Stimulated activated effector memory CD8-positive, alpha-beta T cell treated with anti-CD3 and anti-CD28 coated beads, Interleukin-12 subunit alpha, Interleukin-12 subunit beta, amount 100 ng/mL, for 72 hours (primary cell): ENCODE measurements around the gene SNX2.
A peak's percentile ranks its signal among the peaks of the same experiment; 100 is the strongest.

Source experiments
- ATAC-seq: fragments of 150-1000 bp; cut with Tn5 transposase; 2 replicates; pipeline ENCODE4 v1.10.0; 2021
- DNase-seq, 2 donors: peaks; one replicate each; pipeline ENCODE4 v3.0.0; 2021 to 2022; ENCODE audit warnings: low spot score in 2 of 2
- H3K27ac Mint-ChIP-seq: one replicate; pipeline ENCODE4 v1.8.0; 2022; ENCODE audit warnings: mild to moderate bottlenecking, mixed read lengths
- H3K36me3 Mint-ChIP-seq: one replicate; pipeline ENCODE4 v1.8.0; 2022; ENCODE audit warnings: mild to moderate bottlenecking, mixed read lengths
- H3K4me1 Mint-ChIP-seq: one replicate; pipeline ENCODE4 v1.8.0; 2022; ENCODE audit warnings: mixed read lengths
- H3K4me3 Mint-ChIP-seq: one replicate; pipeline ENCODE4 v1.8.0; 2022; ENCODE audit warnings: mild to moderate bottlenecking, mixed read lengths
- H3K9me3 Mint-ChIP-seq: one replicate; pipeline ENCODE4 v1.8.0; 2022; ENCODE audit warnings: mixed read lengths

Gene SNX2, protein sequence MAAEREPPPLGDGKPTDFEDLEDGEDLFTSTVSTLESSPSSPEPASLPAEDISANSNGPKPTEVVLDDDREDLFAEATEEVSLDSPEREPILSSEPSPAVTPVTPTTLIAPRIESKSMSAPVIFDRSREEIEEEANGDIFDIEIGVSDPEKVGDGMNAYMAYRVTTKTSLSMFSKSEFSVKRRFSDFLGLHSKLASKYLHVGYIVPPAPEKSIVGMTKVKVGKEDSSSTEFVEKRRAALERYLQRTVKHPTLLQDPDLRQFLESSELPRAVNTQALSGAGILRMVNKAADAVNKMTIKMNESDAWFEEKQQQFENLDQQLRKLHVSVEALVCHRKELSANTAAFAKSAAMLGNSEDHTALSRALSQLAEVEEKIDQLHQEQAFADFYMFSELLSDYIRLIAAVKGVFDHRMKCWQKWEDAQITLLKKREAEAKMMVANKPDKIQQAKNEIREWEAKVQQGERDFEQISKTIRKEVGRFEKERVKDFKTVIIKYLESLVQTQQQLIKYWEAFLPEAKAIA

DNA sequence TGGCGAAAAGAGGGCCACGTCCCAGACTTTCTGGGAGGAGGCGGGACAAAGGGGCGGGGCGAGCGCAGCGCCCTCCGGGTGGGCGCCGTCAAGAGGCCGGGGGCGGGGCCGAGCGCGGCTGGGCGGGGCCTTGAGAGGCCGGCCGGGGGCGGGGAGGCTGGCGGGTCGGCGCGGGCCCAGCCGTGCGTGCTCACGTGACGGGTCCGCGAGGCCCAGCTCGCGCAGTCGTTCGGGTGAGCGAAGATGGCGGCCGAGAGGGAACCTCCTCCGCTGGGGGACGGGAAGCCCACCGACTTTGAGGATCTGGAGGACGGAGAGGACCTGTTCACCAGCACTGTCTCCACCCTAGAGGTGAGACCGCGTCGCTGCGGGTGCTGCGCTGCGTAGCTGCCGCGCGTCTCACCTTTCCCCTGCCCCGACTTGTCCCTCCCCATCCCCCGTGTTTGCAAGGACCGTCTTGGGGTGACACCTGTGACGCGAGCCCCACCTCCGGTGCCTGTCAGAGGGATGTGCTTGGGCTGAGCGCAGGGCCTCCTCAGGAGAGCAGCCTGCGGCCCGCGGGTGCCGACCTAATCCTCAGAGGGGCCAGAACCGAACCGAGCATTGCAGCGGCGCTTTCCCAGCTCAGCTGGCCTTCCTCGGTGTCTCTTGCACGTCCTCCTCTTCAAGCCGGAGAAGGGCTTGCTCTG is at the start of gene SNX2:
Gene SNX2, plus strand, starts transcription at position 220 of the 689 bp plus-strand sequence. Its CDS starts 24 bp downstream, at position 244.
- Mint-ChIP-seq H3K4me3 (peak within 1 kb of the TSS; percentile 94), H3K9me3 (no peaks in the 10 kb centered on the region), H3K27ac (peak within 1 kb of the TSS; percentile 92), H3K4me1 (peaks cover 26% of the 10 kb centered on the region), H3K36me3 (peaks cover 7% of the 10 kb centered on the region)
- ATAC-seq (peak; percentile 92), DNase-seq (peak; percentile 90 to 92)

DNA sequence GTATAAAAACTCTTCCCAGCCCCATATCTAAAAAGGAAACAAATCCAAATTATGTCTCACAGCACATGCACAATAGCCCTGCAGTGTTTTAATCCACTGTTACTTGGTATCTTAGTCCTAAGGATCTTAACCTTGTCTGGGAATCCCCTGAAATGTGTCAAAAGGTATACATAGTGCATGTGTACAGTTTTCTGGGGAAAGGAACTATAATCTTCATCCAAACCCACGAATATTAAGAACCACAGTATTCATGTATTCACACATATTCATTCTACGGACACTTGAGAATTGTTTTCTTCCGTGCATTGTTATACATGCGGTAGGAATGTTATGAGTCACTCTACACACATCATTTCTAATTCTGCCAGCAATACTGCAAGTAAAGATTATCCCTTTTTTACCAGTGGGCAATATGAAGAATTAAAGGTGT is 47.8 kb upstream of the SNX2 start:
- Mint-ChIP-seq H3K27ac (no peak overlapping the region), H3K4me3 (no peak overlapping the region), H3K36me3 (no peaks in the 10 kb centered on the region), H3K9me3 (no peaks in the 10 kb centered on the region), H3K4me1 (peaks cover 6% of the 10 kb centered on the region)
- no peak for DNase-seq
- ATAC-seq: peak; percentile 73

DNA sequence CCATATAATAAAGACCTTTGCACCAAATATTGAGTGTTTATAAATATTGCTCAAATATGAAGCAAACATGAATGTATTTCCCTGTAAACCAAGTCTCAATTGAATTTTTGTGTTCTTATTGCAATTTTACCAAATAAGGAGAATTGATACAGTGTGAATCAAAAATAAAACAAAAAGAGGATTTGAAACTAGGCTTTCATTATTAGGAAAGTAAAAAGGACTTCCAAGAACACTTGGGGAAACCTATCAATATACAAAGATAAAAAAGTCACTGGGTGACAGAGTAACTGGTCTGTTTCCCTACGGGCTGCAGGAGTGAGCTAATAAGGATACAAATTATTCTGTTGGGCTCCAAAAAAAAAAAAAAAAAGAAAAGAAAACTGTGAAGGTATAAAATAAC is 44.8 kb upstream of the SNX2 start:
- H3K9me3 Mint-ChIP-seq: no peaks in the 10 kb centered on the region
- H3K36me3 Mint-ChIP-seq: no peaks in the 10 kb centered on the region
- no peak overlapping the region for H3K4me3 Mint-ChIP-seq
- H3K27ac Mint-ChIP-seq: no peak overlapping the region
- no peaks in the 10 kb centered on the region for H3K4me1 Mint-ChIP-seq
- DNase-seq (no peak), ATAC-seq (no peak)

DNA sequence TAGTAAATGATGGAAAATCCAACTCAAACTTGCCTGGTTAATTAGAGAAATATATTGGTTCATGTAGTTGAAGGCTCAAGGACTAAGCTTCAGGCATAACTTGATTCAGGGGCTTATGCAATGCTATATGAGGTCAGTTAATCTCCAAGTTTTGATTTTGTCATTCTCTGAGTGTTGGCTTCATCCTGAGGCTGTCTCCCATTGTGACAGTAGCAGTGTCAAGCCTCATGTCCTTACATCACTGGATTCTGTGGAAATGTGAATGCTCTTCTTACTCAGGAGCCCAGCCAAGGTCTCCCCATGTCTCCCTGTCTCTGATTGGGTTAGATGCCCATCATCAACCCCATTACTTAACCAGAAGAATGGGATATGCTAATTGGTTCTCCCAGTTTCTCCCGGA is 44.4 kb upstream of the SNX2 start:
- DNase-seq: no peak
- Mint-ChIP-seq H3K4me3 (no peak overlapping the region), H3K4me1 (no peaks in the 10 kb centered on the region), H3K27ac (no peak overlapping the region), H3K36me3 (no peaks in the 10 kb centered on the region), H3K9me3 (no peaks in the 10 kb centered on the region)
- no peak for ATAC-seq

DNA sequence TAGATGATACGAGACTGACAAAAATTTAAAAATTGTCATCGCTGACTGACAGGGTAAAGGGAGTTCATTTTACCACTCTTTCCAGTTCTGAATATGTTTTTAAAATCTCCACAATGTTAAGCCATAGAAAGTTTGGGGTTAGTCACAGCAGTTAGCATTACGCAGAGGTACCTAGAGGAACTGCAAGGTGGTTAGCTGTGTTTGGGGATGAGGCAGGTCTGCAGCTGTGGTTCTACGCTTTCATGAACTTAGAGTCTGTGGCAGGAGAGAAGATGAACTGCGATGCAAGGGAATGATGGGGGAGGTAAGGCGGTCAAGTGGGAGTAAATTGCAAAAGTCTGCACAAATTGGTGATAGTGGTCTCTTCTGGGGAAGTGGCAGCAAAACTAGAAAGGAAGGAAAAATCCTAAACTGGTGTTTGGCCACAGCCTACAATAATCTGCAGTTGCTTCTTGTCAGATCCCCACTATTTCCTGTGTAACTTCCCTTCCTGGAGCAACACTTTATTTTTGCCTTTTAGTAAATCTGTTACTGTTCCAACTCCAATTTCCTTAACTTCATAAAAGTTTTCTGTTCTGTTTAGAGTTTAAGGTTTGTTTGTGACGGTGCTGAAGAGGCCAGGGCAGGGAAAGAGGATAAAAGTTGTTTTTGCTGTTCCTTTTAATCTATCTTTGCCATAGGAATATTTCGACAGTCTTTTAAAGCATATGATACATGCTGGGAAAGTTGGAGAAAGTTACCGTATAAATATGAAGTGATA is 38.6 kb upstream of the SNX2 start:
- DNase-seq (no peak), ATAC-seq (peak; percentile 54)
- Mint-ChIP-seq H3K4me3 (no peak overlapping the region), H3K27ac (no peak overlapping the region), H3K36me3 (no peaks in the 10 kb centered on the region), H3K4me1 (no peaks in the 10 kb centered on the region), H3K9me3 (no peaks in the 10 kb centered on the region)

DNA sequence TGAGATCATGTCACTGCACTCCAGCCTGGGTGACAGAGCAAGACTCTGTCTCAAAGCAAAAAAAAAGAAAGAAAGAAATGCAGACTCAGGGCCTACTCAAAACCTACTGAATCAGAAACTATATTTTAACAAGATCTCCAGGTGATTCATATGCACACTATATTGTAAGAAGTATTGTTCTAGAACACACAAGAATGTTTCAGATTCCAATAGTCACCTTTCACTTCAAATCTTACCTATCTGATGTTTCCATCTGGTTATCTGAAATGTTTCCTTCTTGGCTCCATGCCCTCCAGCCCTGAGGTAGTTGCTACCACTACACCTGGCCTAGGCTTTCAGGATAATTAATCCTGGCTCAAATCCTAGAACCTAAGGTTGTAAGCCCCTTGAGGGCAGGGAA is 36.8 kb upstream of the SNX2 start:
- Mint-ChIP-seq H3K4me3 (no peak overlapping the region), H3K36me3 (no peaks in the 10 kb centered on the region), H3K4me1 (no peaks in the 10 kb centered on the region), H3K9me3 (no peaks in the 10 kb centered on the region), H3K27ac (no peak overlapping the region)
- ATAC-seq: peak; percentile 54
- DNase-seq: no peak

DNA sequence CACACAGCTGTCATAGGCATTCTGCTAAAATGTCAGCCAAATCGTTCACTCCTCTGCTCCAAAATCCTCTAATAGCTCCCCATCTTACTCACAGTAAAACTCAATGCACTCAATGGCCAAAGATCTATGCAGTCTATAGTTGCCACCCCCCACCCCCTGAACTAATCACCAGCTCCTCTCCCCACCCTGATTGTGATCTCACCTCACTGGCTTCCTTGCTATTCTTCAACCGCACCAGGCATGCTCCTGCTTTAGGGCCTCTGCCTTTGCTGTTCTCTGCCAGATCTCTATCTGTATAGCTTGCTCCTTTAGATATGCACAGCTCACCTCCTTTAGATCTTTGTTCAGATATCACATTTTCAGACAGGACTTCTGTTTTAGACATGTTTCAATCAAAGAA is 33.2 kb upstream of the SNX2 start:
- no peak for ATAC-seq

DNA sequence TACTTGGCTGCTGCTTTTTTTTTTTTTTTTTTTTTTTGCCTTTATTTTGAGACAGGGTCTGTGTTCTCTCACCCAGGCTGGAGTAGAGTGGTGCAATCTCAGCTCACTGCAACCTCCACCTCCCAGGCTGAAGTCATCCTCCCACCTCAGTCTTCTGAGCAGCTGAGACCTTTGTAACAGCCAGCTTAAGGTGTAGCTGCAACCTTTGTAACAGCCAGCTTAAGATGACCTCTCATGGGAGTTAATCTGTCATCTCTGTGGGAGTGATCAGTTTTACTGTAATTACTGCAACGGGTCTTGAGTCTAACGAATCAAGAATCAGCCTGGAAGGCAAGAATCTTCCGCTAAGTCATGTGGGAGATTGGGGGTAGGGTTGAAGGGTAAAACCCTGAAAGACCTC is 31.6 kb upstream of the SNX2 start:
- H3K27ac Mint-ChIP-seq: no peak overlapping the region
- no peak overlapping the region for H3K4me3 Mint-ChIP-seq
- no peaks in the 10 kb centered on the region for H3K9me3 Mint-ChIP-seq
- no peak for ATAC-seq
- no peaks in the 10 kb centered on the region for H3K4me1 Mint-ChIP-seq
- H3K36me3 Mint-ChIP-seq: no peaks in the 10 kb centered on the region
- DNase-seq: no peak

More for the DNA sequence above, 33.2 kb upstream of the SNX2 start:
- no peak for DNase-seq
- no peaks in the 10 kb centered on the region for H3K36me3 Mint-ChIP-seq
- no peaks in the 10 kb centered on the region for H3K9me3 Mint-ChIP-seq
- no peaks in the 10 kb centered on the region for H3K4me1 Mint-ChIP-seq
- no peak overlapping the region for H3K4me3 Mint-ChIP-seq
- no peak overlapping the region for H3K27ac Mint-ChIP-seq

DNA sequence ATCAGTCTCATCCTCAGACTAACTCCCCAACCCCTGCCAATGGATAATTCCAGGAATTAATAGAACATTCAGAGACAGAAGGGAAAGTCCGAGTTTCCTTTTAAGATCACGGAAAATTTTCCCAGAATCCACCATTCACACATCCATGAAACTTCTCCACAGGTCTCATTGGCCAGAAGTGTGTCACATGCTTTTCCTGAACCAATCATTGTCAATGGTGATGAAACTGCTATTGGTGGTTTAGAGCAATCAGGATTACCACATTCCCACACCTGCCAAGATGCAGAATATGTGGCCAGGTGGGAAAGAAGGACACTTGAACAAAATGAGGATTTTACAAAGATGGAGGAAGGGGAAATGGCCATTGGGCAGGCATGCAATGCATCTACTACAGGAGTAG is 29.3 kb upstream of the SNX2 start:
- ATAC-seq (no peak), DNase-seq (no peak)

DNA sequence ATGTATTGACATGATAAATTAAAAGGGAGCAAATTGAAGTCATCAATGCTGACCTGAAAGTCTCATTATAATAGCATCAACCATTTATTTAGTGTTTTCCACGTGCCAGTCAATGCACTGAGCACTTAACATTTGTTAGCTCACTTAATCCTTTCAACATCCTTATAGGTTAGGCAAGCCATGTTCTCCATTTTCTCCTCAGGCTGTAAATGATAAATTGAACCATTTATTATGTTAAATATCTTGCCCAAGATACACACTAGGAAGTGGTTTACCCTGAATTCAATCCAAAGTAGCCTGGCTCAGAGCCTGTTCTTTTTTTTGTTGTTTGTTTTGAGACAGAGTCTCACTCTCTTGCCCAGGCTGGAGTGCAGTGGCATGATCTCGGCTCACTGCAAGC is 25.0 kb upstream of the SNX2 start:
- DNase-seq (no peak), ATAC-seq (no peak)
- H3K9me3 Mint-ChIP-seq: no peaks in the 10 kb centered on the region
- no peak overlapping the region for H3K27ac Mint-ChIP-seq
- no peaks in the 10 kb centered on the region for H3K4me1 Mint-ChIP-seq
- peaks cover 5% of the 10 kb centered on the region for H3K36me3 Mint-ChIP-seq
- no peak overlapping the region for H3K4me3 Mint-ChIP-seq

More for the DNA sequence above, 29.3 kb upstream of the SNX2 start:
- no peaks in the 10 kb centered on the region for H3K4me1 Mint-ChIP-seq
- H3K9me3 Mint-ChIP-seq: no peaks in the 10 kb centered on the region
- H3K4me3 Mint-ChIP-seq: no peak overlapping the region
- H3K27ac Mint-ChIP-seq: no peak overlapping the region
- H3K36me3 Mint-ChIP-seq: no peaks in the 10 kb centered on the region

DNA sequence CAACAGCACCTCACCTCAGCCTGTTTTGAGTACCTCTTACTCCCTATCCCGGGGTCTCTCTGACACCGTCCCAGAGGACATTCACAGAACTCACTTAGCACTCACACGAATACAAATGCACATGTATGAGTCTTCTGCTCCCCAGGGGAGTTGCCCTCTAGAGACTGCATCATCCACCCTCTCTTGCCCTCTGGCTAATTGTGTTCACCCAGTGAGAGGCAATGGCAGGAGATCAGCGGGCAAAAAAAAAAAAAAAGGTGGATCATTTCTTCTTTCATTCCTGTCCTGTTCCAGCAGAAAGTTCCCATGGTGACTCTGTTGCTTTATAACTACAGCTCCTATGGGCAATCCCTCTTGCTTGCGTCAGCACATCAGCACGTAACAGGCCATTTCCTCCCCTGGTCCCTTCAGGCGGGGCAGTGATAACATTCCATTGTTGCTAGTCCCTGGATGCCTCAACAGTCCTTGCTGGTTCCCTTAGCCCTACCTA is 23.5 kb upstream of the SNX2 start:
- H3K9me3 Mint-ChIP-seq: no peaks in the 10 kb centered on the region
- peaks cover 5% of the 10 kb centered on the region for H3K36me3 Mint-ChIP-seq
- ATAC-seq (no peak), DNase-seq (no peak)
- peaks cover 9% of the 10 kb centered on the region for H3K4me1 Mint-ChIP-seq
- H3K4me3 Mint-ChIP-seq: no peak overlapping the region
- no peak overlapping the region for H3K27ac Mint-ChIP-seq

DNA sequence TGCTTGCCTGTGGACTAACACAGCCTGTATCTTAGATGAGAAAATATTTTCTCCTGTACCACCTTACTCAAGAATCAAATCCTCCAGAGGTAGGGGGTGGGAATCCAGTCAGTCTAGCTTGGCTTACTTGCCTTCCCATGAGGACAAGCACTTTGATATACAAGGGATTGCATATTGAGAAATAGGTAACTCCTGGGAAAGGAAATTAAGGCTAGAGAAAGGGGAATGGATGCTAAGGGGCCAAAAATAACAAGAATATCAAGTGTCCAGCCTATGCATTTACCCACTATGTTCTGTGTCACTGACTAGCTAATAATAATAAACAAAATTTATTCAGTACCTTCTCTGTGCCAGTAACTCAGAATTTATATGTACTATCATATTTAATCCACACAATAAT is 21.4 kb upstream of the SNX2 start:
- ATAC-seq (no peak), DNase-seq (no peak)

DNA sequence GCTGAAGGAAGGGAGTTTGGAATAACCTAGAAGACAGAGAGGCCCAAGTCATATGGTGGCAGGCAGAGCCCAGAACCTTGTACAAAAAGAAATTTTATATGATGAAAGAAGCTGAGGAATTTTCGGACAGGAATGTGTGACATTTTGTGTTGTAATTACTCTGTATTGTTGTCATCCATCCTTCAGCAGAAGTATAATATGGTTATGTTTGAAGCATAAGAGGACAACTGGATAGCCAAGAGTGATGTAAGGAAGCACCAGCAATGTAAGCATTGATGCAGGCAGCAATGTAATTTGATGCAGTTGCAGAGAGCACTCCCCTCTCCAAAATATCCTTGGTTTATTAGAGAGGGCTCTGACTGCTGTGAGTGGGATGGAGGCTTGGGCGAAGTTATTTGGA is 19.1 kb upstream of the SNX2 start:
- H3K36me3 Mint-ChIP-seq: peaks cover 5% of the 10 kb centered on the region

More for the DNA sequence above, 21.4 kb upstream of the SNX2 start:
- peaks cover 5% of the 10 kb centered on the region for H3K36me3 Mint-ChIP-seq
- H3K9me3 Mint-ChIP-seq: no peaks in the 10 kb centered on the region
- H3K4me1 Mint-ChIP-seq: peaks cover 9% of the 10 kb centered on the region
- no peak overlapping the region for H3K4me3 Mint-ChIP-seq
- H3K27ac Mint-ChIP-seq: no peak overlapping the region

DNA sequence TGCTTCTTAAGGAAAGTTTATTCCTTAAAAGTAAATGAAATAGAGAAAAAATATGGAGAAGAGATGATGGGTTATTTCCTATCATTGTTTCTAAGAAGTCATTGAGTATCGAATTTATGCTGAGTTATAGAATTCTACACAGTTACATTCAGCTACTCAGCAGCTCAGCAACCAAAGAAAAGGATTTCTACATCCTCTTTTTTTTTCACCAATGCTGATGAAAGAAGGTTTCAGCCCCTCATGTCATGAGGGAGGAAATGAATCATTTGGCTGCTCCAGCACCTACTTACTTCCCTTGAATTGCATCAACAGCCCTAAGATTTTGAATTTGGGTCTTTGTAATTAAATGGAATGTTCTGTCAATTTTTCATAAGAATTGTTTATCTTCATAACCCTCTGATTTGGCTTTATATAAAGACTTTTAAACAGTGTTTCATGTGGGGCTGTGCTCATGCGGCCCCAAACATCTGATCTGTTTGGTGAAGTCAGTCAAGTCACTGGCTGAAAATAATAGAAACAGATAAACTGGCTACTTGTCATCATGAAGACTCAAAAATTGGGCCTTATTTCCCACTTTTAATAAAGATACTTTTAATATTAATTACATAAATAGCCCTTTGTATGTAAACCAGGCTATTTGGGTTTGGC is 18.5 kb upstream of the SNX2 start:
- peak; percentile 83 for ATAC-seq
- no peak for DNase-seq
- Mint-ChIP-seq H3K27ac (peak overlapping the region; percentile 17), H3K4me3 (no peak overlapping the region), H3K9me3 (no peaks in the 10 kb centered on the region), H3K4me1 (peaks cover 9% of the 10 kb centered on the region), H3K36me3 (peaks cover 5% of the 10 kb centered on the region)

More for the DNA sequence above, 19.1 kb upstream of the SNX2 start:
- Mint-ChIP-seq H3K4me1 (peaks cover 9% of the 10 kb centered on the region), H3K4me3 (no peak overlapping the region), H3K9me3 (no peaks in the 10 kb centered on the region), H3K27ac (peak overlapping the region; percentile 17)
- DNase-seq (no peak), ATAC-seq (no peak)

DNA sequence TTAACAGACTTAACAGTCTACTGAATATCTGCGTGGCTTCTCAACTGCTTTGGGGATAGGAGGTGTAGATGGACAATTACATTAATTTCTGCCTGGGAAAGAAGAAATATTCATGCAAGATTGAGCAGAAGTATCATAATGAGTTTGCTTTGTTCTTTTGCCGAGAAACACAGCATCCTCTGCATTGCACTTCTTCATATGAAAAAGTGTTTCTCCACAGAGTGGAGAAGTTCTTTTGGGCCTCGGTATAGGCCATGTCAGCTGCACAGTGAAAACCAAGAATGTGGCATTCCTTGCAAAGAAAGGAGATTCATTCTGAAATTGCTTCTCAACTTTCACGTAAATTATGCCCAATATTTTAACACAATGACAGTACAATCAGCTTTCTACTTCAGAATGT is 17.6 kb upstream of the SNX2 start:
- DNase-seq (no peak), ATAC-seq (no peak)
- Mint-ChIP-seq H3K36me3 (peaks cover 4% of the 10 kb centered on the region), H3K4me1 (peaks cover 9% of the 10 kb centered on the region), H3K9me3 (no peaks in the 10 kb centered on the region), H3K4me3 (no peak overlapping the region), H3K27ac (no peak overlapping the region)
